Mesothelial cell of epicardium (in vitro differentiated cells): Measurements from ENCODE around the gene STK33. TPM values are rescaled to one million over a fixed set of nuclear protein-coding genes. Genes with fewer than 3 reads are reported as not detected.

ENCODE experiments used
- DNase-seq, 2 experiments: peaks; one replicate each; pipeline ENCODE4 v3.0.0; 2021; ENCODE audit warnings: low spot score in 2 of 2; ENCODE audit not compliant: unreplicated experiment in 2 of 2
- H3K27ac Mint-ChIP-seq: 2 replicates; pipeline ENCODE4 v1.8.0; 2021; ENCODE audit warnings: mixed read lengths
- H3K27me3 Mint-ChIP-seq: 2 replicates; pipeline ENCODE4 v1.8.0; 2021; ENCODE audit warnings: low read depth, mixed read lengths
- H3K36me3 Mint-ChIP-seq: 2 replicates; pipeline ENCODE4 v1.8.0; 2021; ENCODE audit warnings: mixed read lengths
- H3K4me1 Mint-ChIP-seq: 2 replicates; pipeline ENCODE4 v1.8.0; 2021; ENCODE audit warnings: mixed read lengths
- H3K4me3 Mint-ChIP-seq: 2 replicates; pipeline ENCODE4 v1.8.0; 2021; ENCODE audit warnings: mild to moderate bottlenecking, moderate library complexity, mixed read lengths
- H3K9me3 Mint-ChIP-seq: 2 replicates; pipeline ENCODE4 v1.8.0; 2021; ENCODE audit warnings: mixed read lengths
- CTCF ChIP-seq: fragments of 200-600 bp; sonication (generic); IDR thresholded peaks from one replicate; pipeline ENCODE4 v1.5.0; 2021; ENCODE audit warnings: antibody characterized with exemption; ENCODE audit not compliant: unreplicated experiment
- total RNA-seq: library from RNA; stranded (reverse); gene quantifications from 3 replicates; pipeline ENCODE4 v1.2.1, GENCODE V29; 2021

Gene STK33
- total RNA-seq, 1 donor from 2014 or later, result 12.2 TPM

GRCh38 chr11:8531312-8531711 is 62.7 kb downstream of the STK33 start:
- no peaks in the 10 kb centered on the region for H3K27me3 Mint-ChIP-seq
- no peak for TF ChIP-seq CTCF

GRCh38 chr11:8527939-8528338 is 66.1 kb downstream of the STK33 start:
- TF ChIP-seq CTCF, result no peak
- DNase-seq, result no peak
- Mint-ChIP-seq H3K9me3 (peaks cover 3% of the 10 kb centered on the region), H3K36me3 (no peaks in the 10 kb centered on the region), H3K27ac (no peak overlapping the region), H3K27me3 (no peaks in the 10 kb centered on the region), H3K4me1 (peaks cover 10% of the 10 kb centered on the region), H3K4me3 (no peak overlapping the region)

More at GRCh38 chr11:8531312-8531711, 62.7 kb downstream of the STK33 start:
- Mint-ChIP-seq H3K9me3 (no peaks in the 10 kb centered on the region), H3K27ac (no peak overlapping the region), H3K36me3 (no peaks in the 10 kb centered on the region), H3K4me3 (no peak overlapping the region), H3K4me1 (peaks cover 15% of the 10 kb centered on the region)
- DNase-seq, result no peak

- peaks cover 20% of the 10 kb centered on the region for H3K9me3 Mint-ChIP-seq
- no peak overlapping the region for H3K4me3 Mint-ChIP-seq
- peaks cover 5% of the 10 kb centered on the region for H3K4me1 Mint-ChIP-seq
- peaks cover 7% of the 10 kb centered on the region for H3K36me3 Mint-ChIP-seq
- TF ChIP-seq CTCF, result no peak
- H3K27ac Mint-ChIP-seq, result no peak overlapping the region
- no peak for DNase-seq
- no peaks in the 10 kb centered on the region for H3K27me3 Mint-ChIP-seq
Observed at GRCh38 chr11:8523396-8523795, 70.6 kb downstream of the STK33 start.

- Mint-ChIP-seq H3K9me3 (peaks cover 47% of the 10 kb centered on the region), H3K36me3 (no peaks in the 10 kb centered on the region), H3K27ac (no peak overlapping the region), H3K4me1 (no peaks in the 10 kb centered on the region), H3K27me3 (no peaks in the 10 kb centered on the region), H3K4me3 (no peak overlapping the region)
- TF ChIP-seq CTCF, result no peak
- DNase-seq, result no peak
Observed at GRCh38 chr11:8512547-8512946, 81.5 kb downstream of the STK33 start.

GRCh38 chr11:8503910-8504364 is 90.1 kb downstream of the STK33 start:
- no peak overlapping the region for H3K4me3 Mint-ChIP-seq
- no peaks in the 10 kb centered on the region for H3K4me1 Mint-ChIP-seq
- no peak for DNase-seq
- no peak for TF ChIP-seq CTCF
- no peak overlapping the region for H3K27ac Mint-ChIP-seq
- peaks cover 34% of the 10 kb centered on the region for H3K9me3 Mint-ChIP-seq
- H3K27me3 Mint-ChIP-seq, result no peaks in the 10 kb centered on the region
- peaks cover under 1% of the 10 kb centered on the region for H3K36me3 Mint-ChIP-seq

GRCh38 chr11:8501836-8502235 is 92.2 kb downstream of the STK33 start:
- H3K4me3 Mint-ChIP-seq, result no peak overlapping the region
- H3K27ac Mint-ChIP-seq, result no peak overlapping the region
- H3K36me3 Mint-ChIP-seq, result peaks cover 4% of the 10 kb centered on the region
- no peaks in the 10 kb centered on the region for H3K4me1 Mint-ChIP-seq
- peaks cover 49% of the 10 kb centered on the region for H3K9me3 Mint-ChIP-seq
- no peak for DNase-seq
- no peaks in the 10 kb centered on the region for H3K27me3 Mint-ChIP-seq
- no peak for TF ChIP-seq CTCF
